ENCODE measurements around the gene ZC3H12C.

The ZC3H12C gene

DNA sequence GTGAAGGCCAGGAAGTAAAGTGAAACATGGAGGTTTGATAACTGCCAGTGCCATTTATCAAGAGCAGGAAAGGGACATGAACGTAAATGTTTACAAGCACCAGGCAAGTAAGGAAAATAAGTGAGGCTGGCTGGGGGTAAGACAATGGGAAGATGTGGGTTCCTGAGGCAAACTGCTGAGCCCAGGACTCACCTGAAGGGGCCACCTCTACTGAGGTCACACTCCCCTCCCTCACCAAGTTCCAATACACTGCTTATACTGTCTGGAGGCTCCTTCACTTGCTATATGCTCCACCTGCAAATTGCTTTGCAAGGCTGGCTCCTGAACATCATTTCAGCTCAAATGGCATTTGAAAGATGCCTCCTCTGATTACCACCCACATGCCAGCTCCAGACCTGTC, 10.3 kb upstream of the ZC3H12C start:
- no peaks in the 10 kb centered on the region for H3K36me3 ChIP-seq (ENCODE audit: control insufficient read depth in 4 of 4, insufficient read depth in 4 of 4, low read length in 3 of 4)
- no peak overlapping the region for H3K27ac ChIP-seq (ENCODE audit: insufficient read depth in 1 of 2, low read depth in 1 of 2, low read length in 2 of 2, poor library complexity in 1 of 2, severe bottlenecking in 2 of 2)
- H3K4me3 ChIP-seq (ENCODE audit: control insufficient read depth in 1 of 7, extremely low read depth in 1 of 7, insufficient read depth in 4 of 7, low read depth in 2 of 7, low read length in 6 of 7): no peak overlapping the region
- 0% methylated on average over 1 of the region's 1 CpG for WGBS (ENCODE audit: insufficient coverage)
- POLR2A ChIA-PET: interaction anchor here (0.6 kb wide), 1 partner anchor 1251 kb away, joined by 3 read pairs; no protein-coding TSS in a partner anchor
- DNase-seq: no peak
- H3K9me3 ChIP-seq (ENCODE audit: control extremely low read depth in 1 of 5, control insufficient read depth in 4 of 5, insufficient read depth in 2 of 5, low read depth in 1 of 5, low read length in 4 of 5): peaks cover 0 to 10% (median 6%) of the 10 kb centered on the region in 5 experiments
- H3K4me1 ChIP-seq (ENCODE audit: control extremely low read depth in 1 of 4, control insufficient read depth in 4 of 4, insufficient read depth in 4 of 4, low read length in 3 of 4): peaks cover 12 to 38% (median 22%) of the 10 kb centered on the region in 4 experiments
- CTCF ChIA-PET: interaction anchor here (1.0 kb wide), 1 partner anchor 12 kb away, joined by 3 read pairs; no protein-coding TSS in a partner anchor
- no peaks in the 10 kb centered on the region for H3K27me3 ChIP-seq (replicated peaks in 2 of 5; ENCODE audit: control insufficient read depth in 4 of 5, insufficient read depth in 5 of 5, low read length in 4 of 5)

DNA sequence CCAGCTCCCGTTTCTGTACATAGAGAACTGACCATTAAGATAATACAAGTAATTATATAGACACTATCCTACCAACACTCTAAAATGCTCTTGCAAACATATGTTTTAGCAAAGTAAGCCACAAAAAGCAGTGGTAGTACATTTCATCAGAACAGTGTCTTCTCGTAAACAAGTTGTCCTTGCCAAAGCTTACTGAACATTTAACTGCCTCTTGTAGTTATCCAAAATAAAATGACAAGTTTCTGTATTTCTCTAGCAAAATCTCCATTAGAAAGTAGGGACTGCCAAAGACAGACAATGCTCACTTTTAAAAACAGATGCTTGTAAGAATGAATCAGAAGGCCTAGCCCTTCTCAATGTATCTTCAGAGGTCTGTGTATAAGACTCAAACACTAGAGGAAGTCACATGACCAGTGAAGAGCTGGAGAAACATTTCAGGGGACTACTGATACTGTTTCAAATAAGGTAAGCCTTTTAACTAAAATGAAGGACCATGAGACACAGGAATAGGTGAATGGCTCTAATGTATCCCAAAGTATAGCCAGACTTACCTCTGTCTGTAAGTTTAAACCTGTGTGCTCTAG, 7.8 kb upstream of the ZC3H12C start:
- no peaks in the 10 kb centered on the region for H3K27me3 ChIP-seq (replicated peaks in 2 of 5; ENCODE audit: control insufficient read depth in 4 of 5, insufficient read depth in 5 of 5, low read length in 4 of 5)
- no peak overlapping the region for H3K4me3 ChIP-seq (ENCODE audit: control insufficient read depth in 1 of 7, extremely low read depth in 1 of 7, insufficient read depth in 4 of 7, low read depth in 2 of 7, low read length in 6 of 7)
- WGBS (ENCODE audit: insufficient coverage): 100% methylated on average over 1 of the region's 2 CpGs
- peaks cover 17 to 53% (median 26%) of the 10 kb centered on the region in 4 experiments for H3K4me1 ChIP-seq (ENCODE audit: control extremely low read depth in 1 of 4, control insufficient read depth in 4 of 4, insufficient read depth in 4 of 4, low read length in 3 of 4)
- ChIA-PET CTCF (no interaction called here), POLR2A (no interaction called here)
- no peaks in the 10 kb centered on the region for H3K9me3 ChIP-seq (ENCODE audit: control extremely low read depth in 1 of 5, control insufficient read depth in 4 of 5, insufficient read depth in 2 of 5, low read depth in 1 of 5, low read length in 4 of 5)
- DNase-seq: no peak
- no peaks in the 10 kb centered on the region for H3K36me3 ChIP-seq (ENCODE audit: control insufficient read depth in 4 of 4, insufficient read depth in 4 of 4, low read length in 3 of 4)
- no peak overlapping the region for H3K27ac ChIP-seq (ENCODE audit: insufficient read depth in 1 of 2, low read depth in 1 of 2, low read length in 2 of 2, poor library complexity in 1 of 2, severe bottlenecking in 2 of 2)

DNA sequence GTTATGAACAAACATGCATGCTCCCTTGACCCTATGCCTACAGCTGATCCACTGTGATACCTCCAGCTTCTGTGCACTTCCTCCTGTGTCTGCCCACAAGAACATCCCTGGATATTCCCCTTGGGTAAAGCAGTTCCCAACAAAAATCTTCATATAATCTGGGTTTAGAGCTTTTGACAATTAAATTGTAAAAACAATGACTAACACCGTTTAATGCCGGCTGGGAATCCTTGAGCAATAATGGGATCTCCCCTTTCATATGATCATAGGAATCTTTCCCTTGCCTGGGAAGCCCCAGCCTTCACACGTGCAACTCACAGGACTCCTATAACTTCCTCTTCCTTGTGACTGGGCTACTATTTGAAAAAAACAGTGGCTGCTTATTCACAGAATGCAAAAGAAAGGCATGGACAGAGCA, 6.3 kb upstream of the ZC3H12C start:
- Histone ChIP-seq H3K9me3 (ENCODE audit: control extremely low read depth in 1 of 5, control insufficient read depth in 4 of 5, insufficient read depth in 2 of 5, low read depth in 1 of 5, low read length in 4 of 5) (no peaks in the 10 kb centered on the region), H3K27me3 (replicated peaks in 2 of 5; ENCODE audit: control insufficient read depth in 4 of 5, insufficient read depth in 5 of 5, low read length in 4 of 5) (no peaks in the 10 kb centered on the region), H3K4me1 (ENCODE audit: control extremely low read depth in 1 of 4, control insufficient read depth in 4 of 4, insufficient read depth in 4 of 4, low read length in 3 of 4) (peaks cover 17 to 61% (median 28%) of the 10 kb centered on the region in 4 experiments), H3K27ac (ENCODE audit: insufficient read depth in 1 of 2, low read depth in 1 of 2, low read length in 2 of 2, poor library complexity in 1 of 2, severe bottlenecking in 2 of 2) (no peak overlapping the region), H3K36me3 (ENCODE audit: control insufficient read depth in 4 of 4, insufficient read depth in 4 of 4, low read length in 3 of 4) (no peaks in the 10 kb centered on the region), H3K4me3 (ENCODE audit: control insufficient read depth in 1 of 7, extremely low read depth in 1 of 7, insufficient read depth in 4 of 7, low read depth in 2 of 7, low read length in 6 of 7) (no peak overlapping the region)
- DNase-seq: peak; percentile 34 to 75 (median 66)
- WGBS (ENCODE audit: insufficient coverage): 43% methylated on average over 3 of the region's 3 CpGs
- ChIA-PET POLR2A (no interaction called here), CTCF (interaction anchor here (0.9 to 2.3 kb wide), 3 partner anchors 17 to 87 kb away, joined by 3 to 7 read pairs (median 4); no protein-coding TSS in a partner anchor)

DNA sequence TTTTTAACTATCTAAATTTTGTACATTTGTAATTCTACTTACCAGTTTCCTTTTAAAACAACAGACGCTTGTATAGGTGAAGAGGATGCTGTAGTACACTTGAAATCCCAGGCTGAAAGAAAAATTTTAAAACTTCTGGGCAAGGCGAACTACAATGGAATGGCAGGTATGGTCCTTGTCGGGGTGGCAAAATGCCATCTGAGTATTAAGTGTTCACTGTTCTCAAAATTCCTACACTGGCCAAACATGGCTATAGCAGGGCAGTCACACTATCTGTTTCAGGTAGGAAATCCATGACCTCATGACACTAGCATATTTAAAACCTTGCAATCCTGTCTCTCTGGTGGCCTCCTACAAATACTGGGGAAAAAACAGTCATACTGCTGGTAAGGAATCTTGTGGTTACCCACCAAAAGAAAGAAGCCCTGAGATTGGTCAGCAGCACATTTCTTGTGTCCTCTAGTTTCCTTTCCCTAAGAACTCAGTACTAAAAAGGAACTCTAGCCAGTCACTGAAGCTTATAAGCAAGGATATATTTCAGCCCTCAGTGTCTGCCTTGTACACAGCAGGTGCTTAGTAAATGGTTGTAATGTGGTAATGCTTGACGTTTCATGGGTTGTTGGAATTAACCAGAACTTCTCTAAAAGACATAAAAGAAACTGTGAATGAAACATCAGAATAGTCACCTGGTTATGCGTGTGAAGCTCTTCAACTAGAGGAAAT, 5.2 kb upstream of the ZC3H12C start:
- Histone ChIP-seq H3K9me3 (ENCODE audit: control extremely low read depth in 1 of 5, control insufficient read depth in 4 of 5, insufficient read depth in 2 of 5, low read depth in 1 of 5, low read length in 4 of 5) (no peaks in the 10 kb centered on the region), H3K36me3 (ENCODE audit: control insufficient read depth in 4 of 4, insufficient read depth in 4 of 4, low read length in 3 of 4) (no peaks in the 10 kb centered on the region), H3K4me3 (ENCODE audit: control insufficient read depth in 1 of 7, extremely low read depth in 1 of 7, insufficient read depth in 4 of 7, low read depth in 2 of 7, low read length in 6 of 7) (peak overlapping the region in 2 of 7 experiments; percentile 5 to 26), H3K27ac (ENCODE audit: insufficient read depth in 1 of 2, low read depth in 1 of 2, low read length in 2 of 2, poor library complexity in 1 of 2, severe bottlenecking in 2 of 2) (no peak overlapping the region), H3K4me1 (ENCODE audit: control extremely low read depth in 1 of 4, control insufficient read depth in 4 of 4, insufficient read depth in 4 of 4, low read length in 3 of 4) (peaks cover 15 to 62% (median 27%) of the 10 kb centered on the region in 4 experiments), H3K27me3 (replicated peaks in 2 of 5; ENCODE audit: control insufficient read depth in 4 of 5, insufficient read depth in 5 of 5, low read length in 4 of 5) (no peaks in the 10 kb centered on the region)
- CTCF ChIA-PET: interaction anchor here (0.9 to 2.3 kb wide), 5 partner anchors 10 to 113 kb away, joined by 3 to 7 read pairs (median 3); no protein-coding TSS in a partner anchor
- WGBS (ENCODE audit: insufficient coverage): 79% methylated on average over 4 of the region's 5 CpGs
- DNase-seq: no peak
- POLR2A ChIA-PET: interaction anchor here (0.6 kb wide), 1 partner anchor 13 kb away, joined by 3 read pairs; no protein-coding TSS in a partner anchor

DNA sequence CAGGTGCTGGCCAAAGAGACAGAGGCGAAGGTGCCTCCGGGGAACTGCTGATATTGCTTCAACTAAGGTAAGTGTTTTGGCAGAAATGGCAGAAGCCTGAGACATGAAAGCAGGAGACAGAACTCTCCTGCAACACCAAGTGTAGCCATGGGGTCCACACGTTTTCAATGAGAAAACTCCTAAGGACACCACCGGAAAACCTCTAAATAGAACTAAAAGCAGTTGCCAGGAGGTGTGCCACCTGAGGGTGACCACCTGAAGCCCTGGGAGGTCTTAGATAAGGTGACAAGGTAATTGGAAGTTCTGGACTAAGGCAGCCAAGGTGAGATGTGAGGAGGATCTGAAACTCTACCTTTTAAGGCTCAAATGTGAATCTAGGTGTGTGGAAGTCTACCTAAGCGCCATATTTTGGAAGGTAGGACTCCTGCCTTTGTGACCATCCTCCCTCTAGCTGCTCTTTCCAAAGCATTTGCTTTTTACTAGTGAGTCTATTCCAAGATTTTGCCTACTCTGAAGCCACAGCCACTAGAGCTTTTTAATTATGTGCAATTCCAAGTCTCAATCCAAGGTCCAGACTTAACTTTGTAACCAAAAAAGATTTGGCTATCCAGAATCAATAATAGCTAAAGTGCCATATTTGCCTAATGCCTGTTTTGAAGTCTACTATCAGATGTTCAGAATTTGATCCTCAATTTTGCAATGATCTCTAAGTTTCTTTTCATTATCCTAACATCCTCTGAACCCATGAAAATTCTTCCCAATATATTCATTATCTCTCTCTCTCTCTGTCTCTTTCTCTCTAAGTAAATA, 4.5 kb upstream of the ZC3H12C start:
- no peak overlapping the region for H3K27ac ChIP-seq (ENCODE audit: insufficient read depth in 1 of 2, low read depth in 1 of 2, low read length in 2 of 2, poor library complexity in 1 of 2, severe bottlenecking in 2 of 2)
- ChIA-PET POLR2A (interaction anchor here (0.6 kb wide), 1 partner anchor 12 kb away, joined by 3 read pairs; no protein-coding TSS in a partner anchor), CTCF (interaction anchor here (1.0 to 2.3 kb wide), 3 partner anchors 10 to 112 kb away, joined by 3 to 7 read pairs (median 3); no protein-coding TSS in a partner anchor)
- H3K4me1 ChIP-seq (ENCODE audit: control extremely low read depth in 1 of 4, control insufficient read depth in 4 of 4, insufficient read depth in 4 of 4, low read length in 3 of 4): peaks cover 15 to 56% (median 26%) of the 10 kb centered on the region in 4 experiments
- WGBS (ENCODE audit: insufficient coverage): 93% methylated on average over 5 of the region's 5 CpGs
- H3K4me3 ChIP-seq (ENCODE audit: control insufficient read depth in 1 of 7, extremely low read depth in 1 of 7, insufficient read depth in 4 of 7, low read depth in 2 of 7, low read length in 6 of 7): peak overlapping the region in 1 of 7 experiments; percentile 26
- no peaks in the 10 kb centered on the region for H3K36me3 ChIP-seq (ENCODE audit: control insufficient read depth in 4 of 4, insufficient read depth in 4 of 4, low read length in 3 of 4)
- no peaks in the 10 kb centered on the region for H3K27me3 ChIP-seq (replicated peaks in 2 of 5; ENCODE audit: control insufficient read depth in 4 of 5, insufficient read depth in 5 of 5, low read length in 4 of 5)
- H3K9me3 ChIP-seq (ENCODE audit: control extremely low read depth in 1 of 5, control insufficient read depth in 4 of 5, insufficient read depth in 2 of 5, low read depth in 1 of 5, low read length in 4 of 5): no peaks in the 10 kb centered on the region
- DNase-seq: no peak

DNA sequence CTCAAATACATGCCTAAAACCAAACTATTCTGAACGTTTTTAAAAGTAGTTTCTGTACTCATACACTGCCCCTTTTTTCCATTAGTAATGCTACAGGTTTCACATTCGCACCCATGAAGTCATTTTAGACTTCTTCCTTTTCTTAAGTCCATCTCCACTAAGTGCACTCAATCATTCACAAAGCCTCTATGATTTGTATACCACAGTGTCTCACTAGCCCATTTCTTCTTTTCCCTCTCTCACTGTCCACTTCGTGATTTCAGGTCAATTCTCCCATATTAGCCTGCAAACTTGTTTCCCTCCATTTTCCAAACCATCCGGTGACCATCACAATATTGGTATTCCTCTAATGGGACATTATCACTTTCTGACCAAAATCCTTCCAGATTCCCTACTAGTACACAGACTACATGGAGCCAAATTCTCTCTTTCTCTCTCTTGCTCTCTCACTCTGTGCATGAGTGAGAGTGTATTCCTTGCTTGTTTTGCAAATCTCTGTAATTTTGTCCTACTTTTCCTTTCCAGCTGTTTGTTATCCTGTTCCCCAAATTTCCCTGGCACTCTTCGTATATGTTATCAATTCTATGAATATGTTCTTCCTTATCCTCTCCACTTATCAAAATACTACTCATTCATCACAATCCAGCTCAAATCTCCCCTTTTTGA, 3.4 kb upstream of the ZC3H12C start:
- no peaks in the 10 kb centered on the region for H3K36me3 ChIP-seq (ENCODE audit: control insufficient read depth in 4 of 4, insufficient read depth in 4 of 4, low read length in 3 of 4)
- ChIA-PET CTCF (interaction anchor here (0.6 to 1.1 kb wide), 2 partner anchors 9 to 847 kb away, joined by 3 to 4 read pairs; no protein-coding TSS in a partner anchor), POLR2A (no interaction called here)
- 88% methylated on average over 5 of the region's 5 CpGs for WGBS (ENCODE audit: insufficient coverage)
- peaks cover 18 to 56% (median 32%) of the 10 kb centered on the region in 4 experiments for H3K4me1 ChIP-seq (ENCODE audit: control extremely low read depth in 1 of 4, control insufficient read depth in 4 of 4, insufficient read depth in 4 of 4, low read length in 3 of 4)
- no peaks in the 10 kb centered on the region for H3K27me3 ChIP-seq (replicated peaks in 2 of 5; ENCODE audit: control insufficient read depth in 4 of 5, insufficient read depth in 5 of 5, low read length in 4 of 5)
- H3K4me3 ChIP-seq (ENCODE audit: control insufficient read depth in 1 of 7, extremely low read depth in 1 of 7, insufficient read depth in 4 of 7, low read depth in 2 of 7, low read length in 6 of 7): no peak overlapping the region
- no peak for DNase-seq
- no peak overlapping the region for H3K27ac ChIP-seq (ENCODE audit: insufficient read depth in 1 of 2, low read depth in 1 of 2, low read length in 2 of 2, poor library complexity in 1 of 2, severe bottlenecking in 2 of 2)
- H3K9me3 ChIP-seq (ENCODE audit: control extremely low read depth in 1 of 5, control insufficient read depth in 4 of 5, insufficient read depth in 2 of 5, low read depth in 1 of 5, low read length in 4 of 5): no peaks in the 10 kb centered on the region
